A673 (cell line): ENCODE results near the gene CTSW. TPM values are rescaled to one million over a fixed set of nuclear protein-coding genes. Genes with fewer than 3 reads are reported as not detected.
A peak's percentile ranks its signal among the peaks of the same experiment; 100 is the strongest.

Experiments used
- BruUV-seq: library from RNA; stranded (reverse); fragments of 400-500 nt; replicated peaks from 2 replicates; lab custom pipeline; 2021; lab: Mats Ljungman, UMichigan
- CTCF ChIA-PET: fragments of 300-600 bp; sonication (Branson Sonifier 250); formaldehyde crosslinking; loops from one replicate; lab custom pipeline; 2022; ENCODE audit warnings: antibody characterized with exemption; lab: Charles Lee
- POLR2A ChIA-PET: fragments of 300-600 bp; sonication (Branson Sonifier 250); formaldehyde crosslinking; loops from one replicate; lab custom pipeline; 2022; ENCODE audit warnings: antibody characterized with exemption; ENCODE audit not compliant: low non-redundant PET; lab: Charles Lee
- DNase-seq: peaks from one replicate; pipeline ENCODE4 v3.0.0-alpha.2; 2015; ENCODE audit warnings: low spot score
- H3K27ac ChIP-seq: fragments of 200-600 bp; sonication (generic); 2 replicates; pipeline ENCODE4 v1.5.1; 2016; ENCODE audit warnings: mixed run types, low read depth, mild to moderate bottlenecking, mixed read lengths, antibody characterized with exemption, low read length; ENCODE audit not compliant: poor library complexity, severe bottlenecking
- H3K27me3 ChIP-seq: fragments of 200-600 bp; sonication (generic); replicated peaks from 2 replicates; pipeline ENCODE4 v1.6.1; 2017; ENCODE audit warnings: mixed run types, low read depth, mild to moderate bottlenecking, mixed read lengths, antibody characterized with exemption, low read length; ENCODE audit not compliant: insufficient read depth, poor library complexity
- H3K36me3 ChIP-seq: fragments of 200-600 bp; sonication (generic); 2 replicates; pipeline ENCODE4 v1.6.1; 2016; ENCODE audit warnings: mixed run types, mild to moderate bottlenecking, mixed read lengths, antibody characterized with exemption, low read length; ENCODE audit not compliant: insufficient read depth, poor library complexity, severe bottlenecking
- H3K4me1 ChIP-seq: fragments of 200-600 bp; sonication (generic); 2 replicates; pipeline ENCODE4 v1.6.1; 2017; ENCODE audit warnings: mixed run types, mild to moderate bottlenecking, mixed read lengths, antibody characterized with exemption, low read length; ENCODE audit not compliant: insufficient read depth, poor library complexity, severe bottlenecking
- H3K4me3 ChIP-seq: fragments of 200-600 bp; sonication (generic); 2 replicates; pipeline ENCODE4 v1.5.1; 2016; ENCODE audit warnings: low read depth, mixed run types, mild to moderate bottlenecking, mixed read lengths, low read length; ENCODE audit not compliant: poor library complexity, severe bottlenecking
- H3K9me3 ChIP-seq: fragments of 200-600 bp; sonication (generic); 2 replicates; pipeline ENCODE4 v1.6.1; 2016; ENCODE audit warnings: mixed run types, low read depth, mild to moderate bottlenecking, mixed read lengths, antibody characterized with exemption, low read length; ENCODE audit not compliant: poor library complexity, severe bottlenecking
- EZH2 ChIP-seq: fragments of 200-600 bp; sonication (generic); IDR thresholded peaks from 2 replicates; pipeline ENCODE4 v1.6.1; 2017; ENCODE audit warnings: borderline replicate concordance, low read depth, mild to moderate bottlenecking, mixed read lengths, antibody characterized with exemption, low read length; ENCODE audit not compliant: poor library complexity, severe bottlenecking
- intact Hi-C: fragments of 100-400 bp; cut with micrococcal nuclease; formaldehyde crosslinking; loops from one replicate; pipeline ENCODE4 v1.10.0; 2022; ENCODE audit not compliant: unreplicated experiment
- total RNA-seq: library from RNA; stranded (reverse); gene quantifications from 2 replicates; pipeline ENCODE4 v1.2.3, GENCODE V29; 2021
- TF ChIP-seq, protein P1 (sequence below): fragments of 300-800, 200-600 bp; sonication (generic); conservative IDR thresholded peaks from 2 replicates; pipeline ENCODE4 v1.5.1; 2017; ENCODE audit warnings: low read depth, mild to moderate bottlenecking, antibody characterized with exemption, low read length, moderate library complexity, mixed read lengths

The CTSW gene
- total RNA-seq, 1 experiment from 2014 or later: not detected

DNA sequence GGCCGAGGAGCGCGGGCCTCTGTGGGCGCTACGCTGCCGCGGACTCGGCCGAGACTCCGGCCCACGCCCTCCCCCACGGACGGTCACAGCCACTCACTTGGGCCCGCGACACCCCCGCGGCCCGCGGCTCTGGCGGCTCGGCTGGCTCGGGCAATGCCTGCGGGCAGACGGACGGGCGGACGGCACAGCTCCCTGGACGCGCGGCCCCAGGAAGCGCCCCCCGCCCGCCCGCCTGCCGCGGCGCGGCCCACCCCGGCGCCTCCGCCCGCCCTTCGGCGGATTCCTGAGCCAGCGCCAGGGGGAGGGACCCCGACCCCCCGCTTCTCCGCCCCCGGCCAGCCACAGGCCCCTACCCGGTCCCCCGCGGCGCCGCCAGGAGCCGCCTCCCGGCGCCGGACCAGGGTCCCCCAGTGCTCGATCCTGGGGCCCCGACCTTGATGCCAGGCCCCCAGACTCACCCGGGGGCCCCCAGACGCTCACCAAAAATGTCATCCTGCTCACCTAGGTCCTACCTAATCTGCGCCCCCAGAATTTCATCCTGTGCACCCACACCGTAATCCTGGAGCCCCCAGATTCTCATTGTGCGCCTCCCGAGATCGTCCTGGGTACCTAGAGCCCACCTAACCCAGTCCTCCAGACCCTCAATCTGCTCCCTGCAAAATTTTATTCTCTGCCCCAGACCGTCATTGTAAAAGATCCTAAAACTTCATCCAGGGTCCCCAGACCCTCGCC, 6.9 kb upstream of the CTSW start, which contains the start of gene EFEMP2:
EFEMP2 (minus strand) TSS at position 215 of the 732 bp plus-strand sequence. CDS start 446 bp downstream, outside the sequence.
- no peaks in the 10 kb centered on the region for H3K9me3 ChIP-seq
- peaks cover 18% of the 10 kb centered on the region for H3K4me1 ChIP-seq
- peaks cover 11% of the 10 kb centered on the region for H3K36me3 ChIP-seq
- peak within 1 kb of the TSS; percentile 68 for H3K4me3 ChIP-seq
- intact Hi-C loops: no loop called here
- H3K27ac ChIP-seq: peak within 1 kb of the TSS; percentile 75
- BruUV-seq: no TSS peak
- no peak for DNase-seq
- TF ChIP-seq, protein P1, sequence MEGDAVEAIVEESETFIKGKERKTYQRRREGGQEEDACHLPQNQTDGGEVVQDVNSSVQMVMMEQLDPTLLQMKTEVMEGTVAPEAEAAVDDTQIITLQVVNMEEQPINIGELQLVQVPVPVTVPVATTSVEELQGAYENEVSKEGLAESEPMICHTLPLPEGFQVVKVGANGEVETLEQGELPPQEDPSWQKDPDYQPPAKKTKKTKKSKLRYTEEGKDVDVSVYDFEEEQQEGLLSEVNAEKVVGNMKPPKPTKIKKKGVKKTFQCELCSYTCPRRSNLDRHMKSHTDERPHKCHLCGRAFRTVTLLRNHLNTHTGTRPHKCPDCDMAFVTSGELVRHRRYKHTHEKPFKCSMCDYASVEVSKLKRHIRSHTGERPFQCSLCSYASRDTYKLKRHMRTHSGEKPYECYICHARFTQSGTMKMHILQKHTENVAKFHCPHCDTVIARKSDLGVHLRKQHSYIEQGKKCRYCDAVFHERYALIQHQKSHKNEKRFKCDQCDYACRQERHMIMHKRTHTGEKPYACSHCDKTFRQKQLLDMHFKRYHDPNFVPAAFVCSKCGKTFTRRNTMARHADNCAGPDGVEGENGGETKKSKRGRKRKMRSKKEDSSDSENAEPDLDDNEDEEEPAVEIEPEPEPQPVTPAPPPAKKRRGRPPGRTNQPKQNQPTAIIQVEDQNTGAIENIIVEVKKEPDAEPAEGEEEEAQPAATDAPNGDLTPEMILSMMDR: no peak
- TF ChIP-seq EZH2: no peak
- ChIA-PET CTCF (interaction anchor here (1.7 to 1.9 kb wide), 2 partner anchors 16 to 18 kb away, joined by 3 to 7 read pairs; partner anchors contain the start of genes CCDC85B and FIBP), POLR2A (interaction anchor here (0.7 kb wide), 1 partner anchor 93 kb away, joined by 8 read pairs; no protein-coding TSS in a partner anchor)
- no peaks in the 10 kb centered on the region for H3K27me3 ChIP-seq

DNA sequence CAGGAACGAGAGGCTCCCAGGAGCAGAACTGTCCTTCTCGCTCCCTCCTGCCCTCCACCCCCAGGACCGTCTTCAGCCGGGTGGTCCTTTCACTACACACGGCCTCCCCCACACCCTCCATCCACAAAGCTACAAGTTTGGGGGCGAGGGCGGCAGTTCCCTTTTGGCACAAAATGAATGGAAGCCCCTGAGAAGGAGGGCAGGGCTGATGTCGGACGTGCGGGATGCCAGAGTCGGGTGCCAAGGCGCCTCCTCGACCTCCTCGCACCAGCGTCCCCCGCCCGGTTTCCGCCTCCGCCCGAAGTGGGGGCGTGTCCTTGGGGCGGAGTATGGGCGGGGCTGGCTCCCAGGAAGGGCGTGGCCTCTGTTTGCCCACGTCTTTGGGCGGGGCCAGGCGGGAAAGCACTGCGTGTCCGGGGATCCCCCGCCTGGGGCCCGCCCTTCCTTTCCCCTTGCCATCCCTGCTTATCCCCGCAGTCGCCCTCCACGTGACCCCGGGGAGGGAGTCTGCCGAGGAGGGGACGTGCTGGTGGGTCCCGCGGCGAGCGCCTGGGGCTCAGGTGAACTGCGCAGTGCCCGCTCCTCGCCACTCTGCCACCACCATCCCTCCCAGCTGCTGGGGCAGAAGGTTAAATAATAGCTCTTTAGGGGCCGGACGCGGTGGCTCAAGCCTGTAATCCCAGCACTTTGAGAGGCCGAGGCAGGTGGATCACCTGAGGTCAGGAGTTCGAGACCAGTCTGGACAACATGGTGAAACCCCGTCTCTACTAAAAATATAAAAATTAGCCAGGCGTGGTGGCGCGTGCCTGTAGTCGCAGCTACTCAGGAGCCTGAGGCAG, 6.1 kb upstream of the CTSW start:
- POLR2A ChIA-PET: no interaction called here
- DNase-seq: peak; percentile 95
- Histone ChIP-seq H3K4me1 (peaks cover 18% of the 10 kb centered on the region), H3K4me3 (peak overlapping the region; percentile 68), H3K9me3 (no peaks in the 10 kb centered on the region), H3K27ac (peak overlapping the region; percentile 75), H3K27me3 (no peaks in the 10 kb centered on the region), H3K36me3 (peaks cover 6% of the 10 kb centered on the region)
- no peak for TF ChIP-seq EZH2
- TF ChIP-seq, protein P1: no peak
- intact Hi-C loops: no loop called here
- CTCF ChIA-PET: interaction anchor here (1.0 to 1.9 kb wide), 3 partner anchors 11 to 17 kb away, joined by 3 to 5 read pairs (median 3); partner anchors contain the start of genes CCDC85B and MUS81
- no TSS peak for BruUV-seq

DNA sequence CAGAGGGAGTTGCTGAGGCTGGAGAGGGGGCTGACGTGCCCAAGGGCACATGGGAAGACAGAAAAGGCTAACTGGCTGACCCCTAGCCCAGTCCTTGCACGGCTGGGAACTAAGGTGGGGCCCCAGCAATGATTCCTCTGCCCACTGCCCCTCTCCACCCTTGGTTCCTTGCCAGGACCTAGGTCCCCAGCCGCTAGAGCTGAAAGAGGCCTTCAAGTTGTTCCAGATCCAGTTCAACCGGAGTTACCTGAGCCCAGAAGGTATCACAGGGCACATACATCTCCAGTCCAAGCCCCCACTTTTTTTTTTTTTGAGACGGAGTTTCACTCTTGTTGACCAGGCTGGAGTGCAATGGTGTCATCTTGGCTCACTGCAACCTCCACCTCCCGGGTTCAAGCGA, 390 bp downstream of the CTSW start:
- no TSS peak for BruUV-seq
- CTCF ChIA-PET: no interaction called here

More for the DNA sequence above, 390 bp downstream of the CTSW start:
- H3K27ac ChIP-seq: no peak overlapping the region
- no peak for TF ChIP-seq EZH2
- TF ChIP-seq, protein P1: no peak
- DNase-seq: no peak
- no peaks in the 10 kb centered on the region for H3K9me3 ChIP-seq
- H3K27me3 ChIP-seq: no peaks in the 10 kb centered on the region
- H3K4me3 ChIP-seq: no peak overlapping the region
- POLR2A ChIA-PET: no interaction called here
- no peaks in the 10 kb centered on the region for H3K4me1 ChIP-seq
- intact Hi-C loops: no loop called here
- peaks cover 27% of the 10 kb centered on the region for H3K36me3 ChIP-seq
